ENCODE results near the gene PIMREG.

- TF ChIP-seq CTCF (IDR thresholded peaks at IDR 0.05), result no peak
- TF ChIP-seq POLR2A (IDR thresholded peaks at IDR 0.05), result no peak
Observed at GRCh38 chr17:6427279-6427781, 16.9 kb upstream of the PIMREG start.
